OCI-LY7 (cell line): ENCODE measurements around the gene NRSN2.

ENCODE experiments used
- CTCF ChIP-seq: fragments of 200-600 bp; sonication (generic); conservative IDR thresholded peaks from 2 replicates; pipeline ENCODE4 v1.5.1; 2014; ENCODE audit warnings: mild to moderate bottlenecking, antibody characterized with exemption, low read length, moderate library complexity, mixed read lengths
- EZH2phosphoT487 ChIP-seq: fragments of 200-600 bp; sonication (generic); IDR thresholded peaks from 2 replicates; pipeline ENCODE4 v1.6.1; 2018; ENCODE audit warnings: low read depth, borderline replicate concordance, mild to moderate bottlenecking, mixed run types, antibody characterized with exemption, low read length, moderate library complexity, mixed read lengths

- TF ChIP-seq CTCF, result no peak
- no peak for TF ChIP-seq EZH2phosphoT487
These were observed 49.9 kb downstream of the NRSN2 start for GRCh38 chr20:396619-397431.
